Left renal pelvis (tissue), 4 donors: ENCODE measurements around the gene KRTAP1-5. TPM values are rescaled to one million over a fixed set of nuclear protein-coding genes. Genes with fewer than 3 reads are reported as not detected.
"Not testable (repeated sequence)": the region's sequence is repeated elsewhere in the genome, so short reads cannot be mapped to it uniquely, and the experiment has no call there.

Source experiments
- DNase-seq, 4 donors: peaks; one replicate each; pipeline ENCODE4 v3.0.0-alpha.2; 2013; ENCODE audit warnings: low read depth in 4 of 4, low spot score in 3 of 4
- polyA plus RNA-seq, 4 donors: library from polyadenylated mRNA; unstranded; fragments of 120-200 nt; gene quantifications; one replicate each; pipeline ENCODE4 v1.2.1, GENCODE V29; 2013; ENCODE audit not compliant: insufficient read length in 4 of 4

Gene KRTAP1-5
- polyA plus RNA-seq, 4 donors = not detected

DNA sequence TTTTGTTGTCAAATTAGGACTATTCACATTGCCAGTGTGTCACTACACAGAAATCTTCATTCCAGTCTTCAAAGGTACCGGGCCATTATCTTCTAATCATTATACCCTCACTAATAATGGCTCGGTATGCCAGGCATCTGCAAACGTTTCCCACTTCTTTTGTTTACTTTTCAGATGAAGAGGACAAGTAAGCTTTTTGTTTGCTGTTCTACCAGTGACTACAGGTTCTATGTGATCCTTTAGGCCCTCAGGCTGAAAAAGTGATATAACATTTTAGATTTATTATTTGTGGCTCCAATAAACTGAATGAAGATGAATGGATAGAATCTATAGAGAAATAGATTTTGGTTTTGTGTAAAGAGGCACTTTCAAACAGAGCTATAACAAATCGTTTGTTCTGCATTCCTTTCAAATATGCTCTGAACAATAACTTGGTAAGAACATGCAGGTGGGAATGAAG is 17.7 kb downstream of the KRTAP1-5 start:
- DNase-seq = no peak

DNA sequence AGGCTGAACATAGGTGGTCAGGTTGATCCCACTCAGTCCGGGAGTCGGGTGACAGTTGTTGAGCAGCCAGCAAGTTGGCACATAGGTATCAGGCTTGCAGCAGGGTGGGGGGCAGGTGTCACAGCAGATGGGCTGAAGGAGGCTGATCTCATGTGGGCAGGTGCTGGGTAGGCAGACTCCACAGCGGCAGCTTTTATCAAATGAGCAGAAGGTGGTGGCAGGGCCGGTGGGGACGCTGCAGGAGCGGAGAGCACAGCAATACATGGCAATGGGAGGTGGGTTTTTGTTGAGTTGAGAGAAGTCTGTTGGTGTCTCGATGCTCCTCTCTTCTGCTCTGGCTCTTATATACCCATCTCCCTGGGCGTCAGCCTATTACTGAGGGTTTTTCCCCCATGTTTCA is 18.2 kb downstream of the KRTAP1-5 start, which contains the start of gene KRTAP3-1:
KRTAP3-1 (minus strand) TSS at position 318 of the 400 bp plus-strand sequence; CDS start at position 264, 54 bp downstream.
- no peak for DNase-seq

- DNase-seq = no peak
These were observed 22.6 kb downstream of the KRTAP1-5 start for GRCh38 chr17:41004397-41004796.

GRCh38 chr17:41003926-41004325 is 23.1 kb downstream of the KRTAP1-5 start:
- no peak for DNase-seq

GRCh38 chr17:41002814-41003213 is 24.2 kb downstream of the KRTAP1-5 start:
- no peak for DNase-seq

DNA sequence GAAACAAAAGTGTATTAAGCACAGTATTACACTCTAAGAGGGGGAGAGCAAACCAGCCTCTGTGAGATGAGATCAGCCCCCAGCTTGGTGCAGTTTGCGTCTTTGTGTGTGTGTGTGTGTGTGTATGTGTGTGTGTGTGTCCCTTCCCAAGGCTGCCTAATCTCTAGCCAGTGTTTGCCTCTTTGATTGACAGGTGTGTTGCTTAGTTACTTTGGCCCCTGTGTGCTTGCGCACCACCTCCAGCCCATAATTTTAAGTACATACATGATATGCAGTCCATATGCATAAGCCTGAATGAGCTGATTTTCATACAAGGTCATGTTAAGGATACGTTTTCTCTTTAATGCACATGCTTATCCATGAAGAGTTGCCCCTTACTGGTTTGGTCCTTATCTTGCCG is 25.2 kb downstream of the KRTAP1-5 start:
- no peak for DNase-seq

DNA sequence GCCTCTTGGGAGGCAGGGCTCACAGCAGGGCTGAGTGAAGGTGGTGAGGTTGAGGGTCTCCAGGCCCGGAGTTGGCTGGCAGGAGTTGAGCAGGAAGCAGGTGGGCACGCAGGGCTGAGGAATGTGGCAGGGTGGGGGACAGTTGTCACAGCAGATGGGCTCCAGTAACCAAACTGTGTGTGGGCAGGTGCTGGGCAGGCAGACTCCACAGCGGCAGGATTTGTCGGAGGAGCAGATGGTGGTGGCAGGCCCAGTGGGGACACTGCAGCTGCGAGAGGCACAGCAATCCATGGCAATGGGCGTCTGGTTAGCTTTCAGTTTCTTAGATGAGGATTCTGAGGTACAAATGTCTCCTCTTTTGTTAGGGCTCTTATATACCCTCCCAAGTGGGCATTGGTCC is 27.4 kb downstream of the KRTAP1-5 start, which contains the start of gene KRTAP3-2:
KRTAP3-2 (minus strand) TSS at position 344 of the 400 bp plus-strand sequence; CDS start at position 291, 53 bp downstream.
- not testable (repeated sequence) for DNase-seq

DNA sequence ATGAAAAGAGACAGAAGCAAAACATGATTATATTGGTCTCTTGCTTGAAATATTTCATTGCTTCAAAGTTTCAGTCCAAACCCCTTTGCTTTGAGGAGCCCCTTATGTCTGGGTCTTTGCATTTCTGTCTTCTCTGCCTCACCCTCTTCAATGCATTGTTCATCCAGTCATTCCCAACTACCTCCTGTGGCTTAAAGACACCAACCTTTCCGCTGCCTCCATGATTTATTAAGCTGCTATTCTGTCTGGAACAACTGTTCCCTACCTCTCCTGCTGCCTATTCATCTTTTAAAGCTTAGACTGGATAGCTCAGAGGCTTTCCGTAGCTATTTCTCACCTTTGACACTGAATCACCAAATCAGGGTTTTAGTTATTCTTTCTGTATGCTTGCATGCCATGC is 29.6 kb downstream of the KRTAP1-5 start:
- DNase-seq = no peak

DNA sequence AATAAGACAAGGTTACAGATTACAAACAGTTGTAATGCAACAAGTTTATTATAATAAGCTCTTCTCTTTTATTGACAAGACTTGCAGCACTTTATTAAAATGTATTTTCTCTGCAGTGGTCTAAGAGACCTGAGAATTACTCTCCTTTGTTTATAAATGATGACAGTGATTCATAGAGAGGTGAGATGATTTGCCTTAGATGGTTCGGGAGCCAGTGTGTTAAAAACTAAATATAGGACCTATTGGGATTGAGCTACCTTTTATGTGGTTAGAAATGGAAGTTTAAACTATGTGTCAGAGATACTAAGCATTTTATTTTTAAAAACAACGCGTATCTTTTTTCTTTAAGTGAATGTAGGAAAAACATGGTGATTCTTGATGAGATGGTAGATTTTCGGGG is 30.2 kb downstream of the KRTAP1-5 start:
- no peak for DNase-seq

GRCh38 chr17:40995116-40995515 is 31.9 kb downstream of the KRTAP1-5 start:
- DNase-seq = no peak

DNA sequence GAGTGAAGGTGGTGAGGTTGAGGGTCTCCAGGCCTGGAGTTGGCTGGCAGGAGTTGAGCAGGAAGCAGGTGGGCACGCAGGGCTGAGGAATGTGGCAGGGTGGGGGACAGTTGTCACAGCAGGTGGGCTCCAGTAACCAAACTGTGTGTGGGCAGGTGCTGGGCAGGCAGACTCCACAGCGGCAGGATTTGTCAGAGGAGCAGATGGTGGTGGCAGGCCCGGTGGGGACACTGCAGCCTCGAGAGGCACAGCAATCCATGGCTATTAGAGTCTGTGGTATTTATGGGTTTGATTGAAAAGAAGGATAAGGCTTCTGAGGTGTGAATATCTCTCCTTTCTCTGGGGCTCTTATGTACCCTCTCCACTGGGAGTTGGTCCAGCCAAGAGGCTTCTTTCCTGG is 33.2 kb downstream of the KRTAP1-5 start, which contains the start of gene KRTAP3-3:
KRTAP3-3 (minus strand) TSS at position 326 of the 400 bp plus-strand sequence; CDS start at position 259, 67 bp downstream.
- DNase-seq = no peak

DNA sequence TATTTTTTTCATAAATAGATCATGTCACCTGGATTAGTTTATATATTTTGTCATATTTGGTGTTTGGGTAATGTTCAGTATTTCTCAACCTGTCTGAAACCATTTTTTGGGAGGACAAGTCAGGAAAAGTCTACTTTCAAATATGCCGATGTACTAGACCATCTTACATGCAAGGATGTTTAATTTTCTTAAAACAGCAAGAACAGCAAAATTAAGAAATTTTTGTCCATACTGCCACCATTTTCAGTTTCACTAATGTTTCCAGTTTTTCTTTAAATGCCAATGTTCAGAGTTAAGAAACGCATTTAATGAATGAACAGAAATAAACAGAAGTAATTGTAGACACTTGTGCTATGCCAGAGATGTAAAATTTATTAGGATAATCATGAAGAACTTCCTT is 33.9 kb downstream of the KRTAP1-5 start:
- DNase-seq = no peak

GRCh38 chr17:40992666-40993065 is 34.3 kb downstream of the KRTAP1-5 start:
- DNase-seq = no peak

- no peak for DNase-seq
These were observed 40.1 kb downstream of the KRTAP1-5 start for GRCh38 chr17:40986920-40987319.

DNA sequence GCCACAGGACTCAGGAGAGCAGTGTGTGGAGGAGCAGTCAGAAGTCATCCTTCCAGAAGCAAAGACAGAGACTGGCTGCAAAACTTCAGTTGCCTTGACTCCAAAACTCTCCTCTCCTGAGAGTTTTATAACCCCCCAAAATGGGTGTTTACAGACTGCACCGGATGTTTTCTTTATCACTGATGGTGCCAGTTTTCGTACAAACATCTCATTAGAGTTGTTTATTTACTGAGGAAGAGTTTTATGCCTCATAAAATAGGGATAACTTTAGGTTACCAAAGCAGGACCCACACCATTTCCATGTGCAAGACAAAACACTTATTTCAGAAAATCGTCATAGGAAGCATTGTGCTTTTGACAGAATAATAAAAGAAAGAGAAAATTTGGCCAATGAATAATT is 42.8 kb downstream of the KRTAP1-5 start, which contains the start of gene KRT40:
KRT40 (minus strand) TSS at position 101 of the 400 bp plus-strand sequence; CDS start at position 48, 53 bp downstream.
- DNase-seq = no peak

GRCh38 chr17:40981115-40981514 is 45.9 kb downstream of the KRTAP1-5 start:
- no peak for DNase-seq

GRCh38 chr17:40980596-40980995 is 46.4 kb downstream of the KRTAP1-5 start:
- DNase-seq = no peak

DNA sequence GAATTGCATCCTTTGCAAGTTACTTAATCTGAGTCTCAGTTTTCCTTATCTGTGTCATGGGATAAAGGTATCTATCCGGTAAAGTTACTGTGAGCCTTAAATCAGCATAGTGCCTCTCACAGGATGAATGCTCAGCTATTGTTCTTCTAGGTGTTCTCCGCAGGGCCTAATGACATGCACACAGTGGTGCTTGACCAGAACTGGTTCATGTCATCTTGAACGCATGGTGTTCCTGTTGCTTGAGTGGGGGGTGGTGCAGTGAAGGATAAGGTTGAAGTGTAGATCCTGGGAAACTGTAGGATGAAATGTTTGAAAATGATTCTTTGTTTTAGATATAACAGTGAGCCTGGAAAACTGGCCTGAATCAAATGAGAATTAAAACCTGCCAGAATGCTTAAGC is 46.9 kb downstream of the KRTAP1-5 start:
- no peak for DNase-seq

- no peak for DNase-seq
These were observed 48.3 kb downstream of the KRTAP1-5 start for GRCh38 chr17:40978575-40979151.
